Gastrocnemius medialis (tissue), 4 donors: Measurements from ENCODE around the gene GAB2. TPM values are rescaled to one million over a fixed set of nuclear protein-coding genes. Genes with fewer than 3 reads are reported as not detected.

Experiments
- ATAC-seq, 2 donors: fragments of 150-250 bp; one replicate each; pipeline ENCODE4 v1.9.1; 2016
- DNase-seq, 2 donors: peaks; one replicate each; pipeline ENCODE4 v3.0.0-alpha.2; 2019
- H3K27ac ChIP-seq, 4 donors: fragments of 200-600 bp; sonication (generic); 1 replicate in 1 of 4; 2 replicates in 3 of 4; pipeline ENCODE4 v1.5.1; 2016 to 2018; ENCODE audit warnings: mild to moderate bottlenecking in 2 of 4, moderate library complexity in 1 of 4
- H3K27me3 ChIP-seq, 3 donors: fragments of 200-600 bp; sonication (generic) in 2 of 3; 1 replicate in 1 of 3; 2 replicates in 2 of 3; pipeline versions ENCODE4 v1.5.1 to v1.6.0; 2016 to 2019; ENCODE audit warnings: mild to moderate bottlenecking in 1 of 3, moderate library complexity in 1 of 3
- H3K36me3 ChIP-seq, 2 donors: fragments of 200-600 bp; sonication (generic) in 1 of 2; one replicate each; pipeline ENCODE4 v1.5.1; 2017 to 2018
- H3K4me1 ChIP-seq, 2 donors: fragments of 200-600 bp; sonication (generic) in 1 of 2; one replicate each; pipeline ENCODE4 v1.5.1; 2016 to 2017; ENCODE audit warnings: mild to moderate bottlenecking in 2 of 2
- H3K4me3 ChIP-seq, 4 donors: fragments of 200-600 bp; sonication (generic) in 3 of 4; 1 replicate in 1 of 4; 2 replicates in 3 of 4; pipeline ENCODE4 v1.5.1; 2016 to 2019; ENCODE audit warnings: mild to moderate bottlenecking in 2 of 4
- H3K9me3 ChIP-seq, 3 donors: fragments of 200-600 bp; sonication (generic) in 2 of 3; 1 replicate in 1 of 3; 2 replicates in 2 of 3; pipeline ENCODE4 v1.5.1; 2016 to 2019
- CTCF ChIP-seq, 5 experiments: fragments of 450-650 bp in 3 of 5; fragments of 200-600 bp in 2 of 5; sonication (generic) in 2 of 5; IDR thresholded peaks in 4 of 5; conservative IDR thresholded peaks in 1 of 5; 1 replicate in 4 of 5; 2 replicates in 1 of 5; pipeline ENCODE4 v1.5.1; 2016 to 2019; ENCODE audit warnings: antibody characterized with exemption in 5 of 5, mild to moderate bottlenecking in 3 of 5, moderate library complexity in 3 of 5
- POLR2A ChIP-seq, 2 donors: fragments of 450-650 bp; IDR thresholded peaks; one replicate each; pipeline ENCODE4 v1.6.1; 2017; ENCODE audit warnings: antibody characterized with exemption in 2 of 2, mild to moderate bottlenecking in 2 of 2, moderate library complexity in 2 of 2
- in situ Hi-C, 4 donors: fragments of 200-750 bp; cut with MboI; loops; one replicate each; pipeline versions ENCODE4 v1.15.0 to v1.8.0; 2017; ENCODE audit warnings: low sequenced_read_pairs in 4 of 4
- intact Hi-C: fragments of 100-400 bp; cut with DNase I; formaldehyde crosslinking; loops from one replicate; pipeline ENCODE4 v1.15.1; 2023; ENCODE audit warnings: low total_unique reads
- total RNA-seq, 4 donors: library from RNA; depleted of rRNA; stranded (reverse); fragments of >200 nt; gene quantifications; one replicate each; pipeline versions ENCODE4 v1.1.0 to v1.2.3, GENCODE V29; 2016

GAB2 gene
- total RNA-seq, 4 donors from 2014 or later = 4.9 to 68.0 (median 25.8) TPM

DNA sequence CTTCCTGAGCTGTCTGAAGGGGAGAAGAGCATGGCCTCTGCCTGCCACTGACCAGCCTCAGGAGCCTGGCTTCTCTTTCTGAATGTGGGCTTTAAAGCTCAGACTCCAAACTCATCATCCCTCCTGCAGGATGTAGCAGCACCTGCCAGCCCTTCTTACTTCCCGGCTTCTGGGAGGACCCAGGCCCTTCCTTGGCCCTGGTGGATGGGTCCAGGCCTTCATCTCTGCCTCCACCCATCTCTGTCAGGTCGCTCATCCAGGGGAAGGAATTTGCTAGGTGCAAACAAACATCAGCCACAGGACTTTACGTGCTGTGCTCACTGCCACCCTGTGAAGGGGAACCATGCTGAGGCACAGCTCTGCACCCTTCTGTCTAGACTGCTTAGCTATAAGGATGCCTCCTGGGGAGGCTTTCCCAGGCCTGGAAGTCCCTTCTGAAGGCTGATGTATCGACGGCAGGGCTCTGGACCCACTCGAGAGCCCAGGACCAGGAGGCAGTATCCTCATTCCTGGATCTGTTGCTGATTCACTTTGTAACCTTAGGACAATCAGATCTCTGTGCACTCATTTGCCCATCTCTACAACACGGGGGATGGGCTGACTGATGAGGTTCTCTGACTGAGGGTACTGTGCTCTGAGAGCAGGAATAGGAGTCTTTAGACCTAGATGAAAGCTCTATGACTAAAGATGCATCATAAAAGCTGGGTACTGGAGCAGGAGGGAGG lies 198.0 kb downstream of the GAB2 start:
- no peaks in the 10 kb centered on the region for H3K4me1 ChIP-seq
- peaks cover 0 to 69% of the 10 kb centered on the region in 2 donors for H3K36me3 ChIP-seq
- TF ChIP-seq POLR2A (IDR thresholded peaks at IDR 0.05) (no peak), CTCF (IDR thresholded peaks at IDR 0.05 in 4 of 5, conservative IDR thresholded peaks at IDR 0.05 in 1 of 5) (no peak)
- no peaks in the 10 kb centered on the region for H3K9me3 ChIP-seq
- H3K27me3 ChIP-seq = no peaks in the 10 kb centered on the region
- no peak overlapping the region for H3K27ac ChIP-seq
- no peak for ATAC-seq
- in situ Hi-C loops = loop anchor here (10.0 to 25.0 kb wide), 4 partner anchors 107 to 345 kb away; partner anchors contain the start of gene NARS2 (in 1 of the 4)
- H3K4me3 ChIP-seq = no peak overlapping the region
- intact Hi-C loops = no loop called here
- DNase-seq = no peak

GRCh38 chr11:78218707-78219492 lies 198.7 kb downstream of the GAB2 start:
- H3K27me3 ChIP-seq = no peaks in the 10 kb centered on the region
- intact Hi-C loops = no loop called here
- no peak for ATAC-seq
- no peak for TF ChIP-seq POLR2A (IDR thresholded peaks at IDR 0.05)
- no peak for TF ChIP-seq CTCF (IDR thresholded peaks at IDR 0.05 in 4 of 5, conservative IDR thresholded peaks at IDR 0.05 in 1 of 5)
- H3K4me1 ChIP-seq = no peaks in the 10 kb centered on the region
- no peak overlapping the region for H3K27ac ChIP-seq
- no peak overlapping the region for H3K4me3 ChIP-seq
- H3K9me3 ChIP-seq = no peaks in the 10 kb centered on the region
- no peak for DNase-seq
- in situ Hi-C loops = loop anchor here in 1 of 4 donors (25.0 kb wide), 2 partner anchors 107 to 343 kb away; partner anchors contain the start of gene NARS2
- peaks cover 0 to 61% of the 10 kb centered on the region in 2 donors for H3K36me3 ChIP-seq

GRCh38 chr11:78217650-78218541 lies 199.7 kb downstream of the GAB2 start:
- in situ Hi-C loops = loop anchor here in 1 of 4 donors (25.0 kb wide), 2 partner anchors 106 to 344 kb away; partner anchors contain the start of gene NARS2
- no peak for ATAC-seq
- no peak for DNase-seq
- no peaks in the 10 kb centered on the region for H3K27me3 ChIP-seq
- TF ChIP-seq CTCF (IDR thresholded peaks at IDR 0.05 in 4 of 5, conservative IDR thresholded peaks at IDR 0.05 in 1 of 5) = no peak
- no peak for TF ChIP-seq POLR2A (IDR thresholded peaks at IDR 0.05)
- H3K9me3 ChIP-seq = no peaks in the 10 kb centered on the region
- no peaks in the 10 kb centered on the region for H3K4me1 ChIP-seq
- H3K4me3 ChIP-seq = no peak overlapping the region
- H3K27ac ChIP-seq = no peak overlapping the region
- intact Hi-C loops = no loop called here
- peaks cover 0 to 51% of the 10 kb centered on the region in 2 donors for H3K36me3 ChIP-seq

DNA sequence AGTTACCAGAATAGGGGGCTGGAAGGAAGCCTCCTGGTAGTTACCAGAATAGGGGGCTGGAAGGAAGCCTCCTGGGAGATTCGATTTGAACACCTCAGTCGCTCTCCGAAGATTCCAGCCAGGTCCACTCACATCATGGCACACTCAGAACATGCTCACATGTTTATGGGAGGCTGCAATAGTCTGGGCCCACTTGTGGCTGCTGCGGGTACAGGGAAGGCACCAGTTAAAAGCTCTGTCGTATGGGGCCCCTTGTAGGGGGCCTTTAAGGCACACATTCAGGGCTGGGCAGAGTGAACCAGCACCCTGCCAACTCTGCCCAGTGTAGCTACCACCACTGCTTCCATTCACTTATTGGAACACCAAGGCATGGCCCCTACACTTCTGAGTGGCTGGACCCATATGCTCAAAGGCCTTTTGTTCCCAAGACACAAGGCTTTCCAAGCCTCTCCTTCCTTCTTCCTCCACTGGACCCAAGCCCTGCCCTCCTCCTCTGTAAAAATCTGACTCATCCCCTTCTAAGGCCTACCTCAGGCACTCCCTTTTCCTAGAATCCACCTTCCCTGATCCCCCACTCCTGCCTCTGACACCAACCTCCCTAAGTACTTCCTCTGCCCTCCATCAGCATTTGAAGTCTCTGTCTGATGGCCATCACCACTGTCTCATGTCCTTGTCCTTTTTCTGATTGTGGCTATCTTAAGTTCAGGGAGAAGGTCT lies 200.9 kb downstream of the GAB2 start:
- Histone ChIP-seq H3K36me3 (peaks cover 0 to 46% of the 10 kb centered on the region in 2 donors), H3K4me1 (no peaks in the 10 kb centered on the region), H3K27me3 (no peaks in the 10 kb centered on the region), H3K9me3 (no peaks in the 10 kb centered on the region), H3K4me3 (no peak overlapping the region), H3K27ac (no peak overlapping the region)
- in situ Hi-C loops (loop anchor here in 1 of 4 donors (25.0 kb wide), 2 partner anchors 104 to 346 kb away; partner anchors contain the start of gene NARS2), intact Hi-C loops (no loop called here)
- TF ChIP-seq POLR2A (IDR thresholded peaks at IDR 0.05) (no peak), CTCF (IDR thresholded peaks at IDR 0.05 in 4 of 5, conservative IDR thresholded peaks at IDR 0.05 in 1 of 5) (no peak)
- DNase-seq = no peak
- ATAC-seq = no peak
